HepG2 (cell line): ENCODE results near the gene HAGH. TPM values are rescaled to one million over a fixed set of nuclear protein-coding genes. Genes with fewer than 3 reads are reported as not detected.

Experiments used
- ATAC-seq: fragments of 200-7000 bp; cut with Tn5 transposase; 3 replicates; pipeline ENCODE4 v1.9.1; 2020; ENCODE audit warnings: mild to moderate bottlenecking, moderate library complexity
- BruUV-seq: library from RNA; stranded (reverse); fragments of 400-500 nt; replicated peaks from 2 replicates; lab custom pipeline; 2021; lab: Mats Ljungman, UMichigan
- CTCF ChIA-PET: fragments of 300-600 bp; formaldehyde crosslinking; extraction: SDS; loops from one replicate; lab custom pipeline; 2021; ENCODE audit warnings: low total read pairs, inconsistent platforms, low intra/inter-chr PET ratio; lab: Yijun Ruan, JAX
- POLR2A ChIA-PET: fragments of 350-600 bp; sonication (Branson Sonifier 250); formaldehyde crosslinking; loops from one replicate; lab custom pipeline; 2020; ENCODE audit warnings: antibody characterized with exemption, inconsistent platforms; lab: Yijun Ruan, JAX
- DNase-seq: peaks from one replicate; pipeline ENCODE4 v3.0.0-alpha.2; 2015; ENCODE audit warnings: low spot score
- FAIRE-seq: peaks from 3 replicates; lab custom pipeline; 2011; peaks lifted over from hg19 to GRCh38; lab: Jason Lieb, UNC
- H2AFZ ChIP-seq: one replicate; pipeline ENCODE4 v1.6.1; 2011; ENCODE audit warnings: low read length, inconsistent platforms
- H3K27ac ChIP-seq: fragments of 300-600 bp; 3 replicates; pipeline ENCODE4 v1.8.0; 2011; ENCODE audit warnings: mixed run types, mild to moderate bottlenecking, mixed read lengths, low read length, inconsistent platforms; ENCODE audit not compliant: insufficient read depth; ENCODE audit errors: extremely low read length
- H3K27me3 ChIP-seq, 2 experiments: fragments of 200-600 bp in 1 of 2; 2 replicates in 1 of 2; 3 replicates in 1 of 2; pipeline versions ENCODE4 v1.6.0 to v1.8.0; 2011; ENCODE audit warnings: low read length in 2 of 2, mild to moderate bottlenecking in 2 of 2, moderate library complexity in 2 of 2, inconsistent platforms in 1 of 2; ENCODE audit not compliant: insufficient read depth in 2 of 2, control insufficient read depth in 1 of 2
- H3K36me3 ChIP-seq, 2 experiments: fragments of 200-600 bp in 1 of 2; replicated peaks in 1 of 2; 2 replicates in 1 of 2; 3 replicates in 1 of 2; pipeline versions ENCODE4 v1.5.1 to v1.8.0; 2011; ENCODE audit warnings: low read length in 2 of 2, inconsistent platforms in 1 of 2; ENCODE audit not compliant: insufficient read depth in 2 of 2, control insufficient read depth in 1 of 2
- H3K4me1 ChIP-seq: 2 replicates; pipeline ENCODE4 v1.5.1; 2012; ENCODE audit warnings: low read length, inconsistent platforms; ENCODE audit not compliant: insufficient read depth
- H3K4me2 ChIP-seq: 2 replicates; pipeline ENCODE4 v1.6.0; 2011; ENCODE audit warnings: low read depth, low read length, inconsistent platforms
- H3K4me3 ChIP-seq, 3 experiments: fragments of 200-600 bp in 1 of 3; sonication (generic), shearing (Covaris generic) in 1 of 3; replicated peaks in 1 of 3; 2 replicates each; pipeline ENCODE4 v1.5.1; 2011 to 2016; ENCODE audit warnings: low read length in 3 of 3, inconsistent platforms in 2 of 3, low read depth in 2 of 3, mild to moderate bottlenecking in 2 of 3, control low read depth in 1 of 3, mixed read lengths in 1 of 3; ENCODE audit not compliant: insufficient read depth in 1 of 3
- H3K79me2 ChIP-seq: one replicate; pipeline ENCODE4 v1.6.1; 2011; ENCODE audit warnings: low read length, inconsistent platforms; ENCODE audit not compliant: insufficient read depth
- H3K9ac ChIP-seq: 2 replicates; pipeline ENCODE4 v1.6.0; 2011; ENCODE audit warnings: mild to moderate bottlenecking, low read depth, low read length, inconsistent platforms; ENCODE audit not compliant: insufficient read depth
- H3K9me3 ChIP-seq: 2 replicates; pipeline ENCODE4 v1.5.1; 2012; ENCODE audit warnings: mild to moderate bottlenecking, low read length
- H4K20me1 ChIP-seq: 2 replicates; pipeline ENCODE4 v1.6.0; 2011; ENCODE audit warnings: inconsistent platforms, mild to moderate bottlenecking, low read length, moderate library complexity; ENCODE audit not compliant: insufficient read depth
- ATF1 ChIP-seq: IDR thresholded peaks from 2 replicates; pipeline ENCODE4 v1.6.1; 2016; ENCODE audit warnings: mild to moderate bottlenecking, control low read depth
- POLR2A ChIP-seq, 2 experiments: IDR thresholded peaks; 2 replicates each; pipeline ENCODE4 v1.6.1; 2011; ENCODE audit warnings: low read depth in 2 of 2, low read length in 2 of 2, mild to moderate bottlenecking in 1 of 2, moderate library complexity in 1 of 2; ENCODE audit not compliant: insufficient read depth in 1 of 2
- SP1 ChIP-seq, 2 experiments: fragments of 450-650 bp in 1 of 2; sonication (generic) in 1 of 2; formaldehyde crosslinking in 1 of 2; IDR thresholded peaks; 2 replicates each; pipeline versions ENCODE4 v1.4.0 to v1.6.1; 2016 to 2020; ENCODE audit warnings: missing genetic modification reagents in 1 of 2
- ZFP91 ChIP-seq: sonication (generic); formaldehyde crosslinking; IDR thresholded peaks from 2 replicates; pipeline ENCODE4 v1.9.0; 2022; ENCODE audit warnings: missing genetic modification reagents, mild to moderate bottlenecking, borderline replicate concordance
- ZNF24 ChIP-seq: fragments of 450-650 bp; IDR thresholded peaks from 2 replicates; pipeline ENCODE4 v1.6.1; 2017; ENCODE audit warnings: antibody characterized with exemption, mild to moderate bottlenecking
- ZNF770 ChIP-seq: sonication (generic); formaldehyde crosslinking; IDR thresholded peaks from 2 replicates; pipeline ENCODE4 v1.5.0; 2020; ENCODE audit warnings: mild to moderate bottlenecking, missing genetic modification reagents
- WGBS: methylation state at CpG from one replicate; pipeline ENCODE4 v1.1.6; 2017; ENCODE audit warnings: low lambda C conversion rate; 5-methylcytosine and 5-hydroxymethylcytosine counted together
- in situ Hi-C: cut with HindIII; loops from 2 replicates; pipeline ENCODE4 v1.10.0; 2017; ENCODE audit warnings: low pct_unique_long_range_greater_than_20kb; ENCODE audit not compliant: extremely low pct_ligation_motif_present
- intact Hi-C: fragments of 100-400 bp; cut with micrococcal nuclease; formaldehyde crosslinking; loops from one replicate; pipeline ENCODE4 v1.10.0; 2022; ENCODE audit not compliant: unreplicated experiment
- polyA plus RNA-seq, 8 experiments: library from polyadenylated mRNA; depleted of rRNA in 3 of 8; stranded (reverse) in 7 of 8; unstranded in 1 of 8; fragments of >200 nt; fragmentation: Illumina TruSeq in 4 of 8; extraction: Trizol in 4 of 8; gene quantifications; 2 replicates each; pipeline versions ENCODE4 v1.2.1 to v1.2.3, GENCODE V29; 2011 to 2016; ENCODE audit warnings: low read depth in 4 of 8, missing spikeins in 1 of 8, mixed read lengths in 1 of 8; ENCODE audit not compliant: insufficient read depth in 1 of 8
- total RNA-seq, 5 experiments: library from RNA; depleted of rRNA; stranded (reverse); fragments of >200 nt; fragmentation: Illumina TruSeq; extraction: Trizol; gene quantifications; 2 replicates each; pipeline ENCODE4 v1.2.3, GENCODE V29; 2016; ENCODE audit warnings: low read depth in 1 of 5
- TF ChIP-seq, protein P1 (sequence below): sonication (generic); formaldehyde crosslinking; IDR thresholded peaks from 2 replicates; pipeline ENCODE4 v1.8.0; 2022; ENCODE audit warnings: missing genetic modification reagents, mild to moderate bottlenecking, borderline replicate concordance
- TF ChIP-seq, protein P2 (sequence below): sonication (generic); formaldehyde crosslinking; IDR thresholded peaks from 2 replicates; pipeline ENCODE4 v1.4.0; 2020; ENCODE audit warnings: missing genetic modification reagents
- TF ChIP-seq, protein P3 (sequence below): sonication (generic); formaldehyde crosslinking; IDR thresholded peaks from 2 replicates; pipeline ENCODE4 v1.4.0; 2020; ENCODE audit warnings: missing genetic modification reagents, borderline replicate concordance
- TF ChIP-seq, protein P4 (sequence below): sonication (generic); formaldehyde crosslinking; IDR thresholded peaks from 2 replicates; pipeline ENCODE4 v1.4.0; 2020; ENCODE audit warnings: missing genetic modification reagents

HAGH gene
- total and polyA plus RNA-seq, 2 of the 13 experiments (the other 11 are each of a cell fraction or from before 2014, with no cell fraction given): 70.4 to 95.4 TPM

GRCh38 chr16:1771188-1771863 lies 55.3 kb downstream of the HAGH start, which contains the start of gene NME3:
Gene NME3, minus strand, starts transcription at chr16:1771543. Its CDS starts 9 bp downstream, at chr16:1771534.
- in situ Hi-C loops (no loop called here), intact Hi-C loops (loop anchor here (5.0 kb wide), 1 partner anchor 41 kb away; no protein-coding TSS in a partner anchor)
- FAIRE-seq (no peak), DNase-seq (peak; percentile 17), ATAC-seq (no peak)
- Histone ChIP-seq H3K79me2 (peaks cover 30% of the 10 kb centered on the region), H3K4me2 (peak within 1 kb of the TSS; percentile 91), H3K4me1 (peaks cover 12% of the 10 kb centered on the region), H3K36me3 (peaks cover 9 to 21% of the 10 kb centered on the region in 2 experiments; a peak in 4 of 5 replicates), H3K9ac (peak within 1 kb of the TSS; percentile 99), H3K27me3 (no peaks in the 10 kb centered on the region; a peak in 2 of 5 replicates), H3K27ac (peak within 1 kb of the TSS; percentile 90), H2AFZ (no peak within 1 kb of the TSS), H3K4me3 (peak within 1 kb of the TSS; percentile 94 to 96 (median 95)), H3K9me3 (no peaks in the 10 kb centered on the region), H4K20me1 (no peaks in the 10 kb centered on the region)
- no TSS peak for BruUV-seq
- ChIA-PET CTCF (no interaction called here), POLR2A (interaction anchor here (0.6 to 1.8 kb wide), 4 partner anchors 11 to 744 kb away, joined by 4 to 38 read pairs (median 4); partner anchors contain the start of genes FAHD1, NUBP2, RPS2 and SPSB3)
- 69% methylated on average over 47 of the region's 79 CpGs for WGBS
- TF ChIP-seq ATF1 (CRISPR knock-in tag) (no peak), ZNF24 (no peak), SP1 (IDR thresholded peaks at IDR 0.05) (no peak), SP1 (CRISPR knock-in tag; IDR thresholded peaks at IDR 0.05) (no peak), ZFP91 (peak; percentile 52; the same call in 1 of the 2 replicates), POLR2A (IDR thresholded peaks at IDR 0.05; ENCODE audit: insufficient read depth in 1 of 2, low read depth in 2 of 2, low read length in 2 of 2) (peak in 1 of 2 experiments; percentile 38; a peak in 1 of 4 replicates), ZNF770 (CRISPR knock-in tag) (peak; percentile 68; the same call in 1 of the 2 replicates)
- TF ChIP-seq, protein P1, sequence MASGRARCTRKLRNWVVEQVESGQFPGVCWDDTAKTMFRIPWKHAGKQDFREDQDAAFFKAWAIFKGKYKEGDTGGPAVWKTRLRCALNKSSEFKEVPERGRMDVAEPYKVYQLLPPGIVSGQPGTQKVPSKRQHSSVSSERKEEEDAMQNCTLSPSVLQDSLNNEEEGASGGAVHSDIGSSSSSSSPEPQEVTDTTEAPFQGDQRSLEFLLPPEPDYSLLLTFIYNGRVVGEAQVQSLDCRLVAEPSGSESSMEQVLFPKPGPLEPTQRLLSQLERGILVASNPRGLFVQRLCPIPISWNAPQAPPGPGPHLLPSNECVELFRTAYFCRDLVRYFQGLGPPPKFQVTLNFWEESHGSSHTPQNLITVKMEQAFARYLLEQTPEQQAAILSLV: no peak
- TF ChIP-seq, protein P2, sequence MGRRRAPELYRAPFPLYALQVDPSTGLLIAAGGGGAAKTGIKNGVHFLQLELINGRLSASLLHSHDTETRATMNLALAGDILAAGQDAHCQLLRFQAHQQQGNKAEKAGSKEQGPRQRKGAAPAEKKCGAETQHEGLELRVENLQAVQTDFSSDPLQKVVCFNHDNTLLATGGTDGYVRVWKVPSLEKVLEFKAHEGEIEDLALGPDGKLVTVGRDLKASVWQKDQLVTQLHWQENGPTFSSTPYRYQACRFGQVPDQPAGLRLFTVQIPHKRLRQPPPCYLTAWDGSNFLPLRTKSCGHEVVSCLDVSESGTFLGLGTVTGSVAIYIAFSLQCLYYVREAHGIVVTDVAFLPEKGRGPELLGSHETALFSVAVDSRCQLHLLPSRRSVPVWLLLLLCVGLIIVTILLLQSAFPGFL (CRISPR knock-in tag): no peak
- TF ChIP-seq, protein P3, sequence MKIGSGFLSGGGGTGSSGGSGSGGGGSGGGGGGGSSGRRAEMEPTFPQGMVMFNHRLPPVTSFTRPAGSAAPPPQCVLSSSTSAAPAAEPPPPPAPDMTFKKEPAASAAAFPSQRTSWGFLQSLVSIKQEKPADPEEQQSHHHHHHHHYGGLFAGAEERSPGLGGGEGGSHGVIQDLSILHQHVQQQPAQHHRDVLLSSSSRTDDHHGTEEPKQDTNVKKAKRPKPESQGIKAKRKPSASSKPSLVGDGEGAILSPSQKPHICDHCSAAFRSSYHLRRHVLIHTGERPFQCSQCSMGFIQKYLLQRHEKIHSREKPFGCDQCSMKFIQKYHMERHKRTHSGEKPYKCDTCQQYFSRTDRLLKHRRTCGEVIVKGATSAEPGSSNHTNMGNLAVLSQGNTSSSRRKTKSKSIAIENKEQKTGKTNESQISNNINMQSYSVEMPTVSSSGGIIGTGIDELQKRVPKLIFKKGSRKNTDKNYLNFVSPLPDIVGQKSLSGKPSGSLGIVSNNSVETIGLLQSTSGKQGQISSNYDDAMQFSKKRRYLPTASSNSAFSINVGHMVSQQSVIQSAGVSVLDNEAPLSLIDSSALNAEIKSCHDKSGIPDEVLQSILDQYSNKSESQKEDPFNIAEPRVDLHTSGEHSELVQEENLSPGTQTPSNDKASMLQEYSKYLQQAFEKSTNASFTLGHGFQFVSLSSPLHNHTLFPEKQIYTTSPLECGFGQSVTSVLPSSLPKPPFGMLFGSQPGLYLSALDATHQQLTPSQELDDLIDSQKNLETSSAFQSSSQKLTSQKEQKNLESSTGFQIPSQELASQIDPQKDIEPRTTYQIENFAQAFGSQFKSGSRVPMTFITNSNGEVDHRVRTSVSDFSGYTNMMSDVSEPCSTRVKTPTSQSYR (CRISPR knock-in tag): no peak
- TF ChIP-seq, protein P4, sequence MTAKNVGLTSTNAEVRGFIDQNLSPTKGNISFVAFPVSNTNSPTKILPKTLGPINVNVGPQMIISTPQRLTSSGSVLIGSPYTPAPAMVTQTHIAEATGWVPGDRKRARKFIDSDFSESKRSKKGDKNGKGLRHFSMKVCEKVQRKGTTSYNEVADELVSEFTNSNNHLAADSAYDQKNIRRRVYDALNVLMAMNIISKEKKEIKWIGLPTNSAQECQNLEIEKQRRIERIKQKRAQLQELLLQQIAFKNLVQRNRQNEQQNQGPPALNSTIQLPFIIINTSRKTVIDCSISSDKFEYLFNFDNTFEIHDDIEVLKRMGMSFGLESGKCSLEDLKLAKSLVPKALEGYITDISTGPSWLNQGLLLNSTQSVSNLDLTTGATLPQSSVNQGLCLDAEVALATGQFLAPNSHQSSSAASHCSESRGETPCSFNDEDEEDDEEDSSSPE: no peak
